ENCODE results near the gene TMEM38A. TPM values are rescaled to one million over a fixed set of nuclear protein-coding genes. Genes with fewer than 3 reads are reported as not detected.

TMEM38A gene
- total and polyA plus RNA-seq, 2 donors, result 1.4 to 3.2 TPM

DNA sequence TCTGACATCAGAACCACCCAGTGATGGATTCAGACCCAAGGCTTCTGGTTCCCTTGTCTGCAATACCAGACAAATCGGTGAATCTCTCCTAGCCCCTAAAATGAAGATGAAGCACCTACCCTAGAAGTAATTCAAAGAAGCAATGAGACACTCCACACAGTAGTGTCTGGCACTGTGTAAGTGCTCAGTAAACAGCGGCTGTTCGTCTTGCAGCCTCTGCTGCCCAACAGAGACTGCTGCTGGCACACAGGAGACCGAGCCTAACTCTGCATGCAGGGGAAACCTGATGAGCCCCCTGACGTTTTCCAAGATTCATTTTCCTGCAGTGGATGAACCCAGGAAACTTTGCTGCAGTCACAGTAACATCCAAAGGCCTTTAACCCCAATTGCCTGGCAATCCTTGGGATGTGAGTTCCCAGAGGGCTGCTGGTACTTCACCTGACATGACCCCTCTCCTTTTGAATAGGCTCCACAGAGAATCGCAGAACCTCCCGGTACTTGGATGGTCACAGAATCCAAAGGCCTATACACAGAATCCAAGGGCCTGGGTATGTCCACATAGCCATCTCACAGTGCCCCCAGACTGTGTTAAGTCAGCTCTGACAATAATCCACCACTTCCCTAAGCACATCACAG, 39.7 kb upstream of the TMEM38A start:
- DNase-seq (ENCODE audit: low read depth in 6 of 9, low spot score in 9 of 9), result no peak
- H3K27me3 ChIP-seq (ENCODE audit: control insufficient read depth in 2 of 2, insufficient read depth in 1 of 2, low read length in 1 of 2), result no peaks in the 10 kb centered on the region
- peaks cover 1 to 14% of the 10 kb centered on the region in 2 donors for H3K4me1 ChIP-seq (ENCODE audit: control insufficient read depth in 2 of 2, insufficient read depth in 2 of 2, low read length in 2 of 2)
- no peak overlapping the region for H3K4me3 ChIP-seq (ENCODE audit: low read length in 2 of 2)
- 95% methylated on average over 7 of the region's 7 CpGs for WGBS
- H3K27ac ChIP-seq (ENCODE audit: low read depth in 1 of 2, low read length in 1 of 2), result no peak overlapping the region
- H3K9me3 ChIP-seq (ENCODE audit: control insufficient read depth in 2 of 2, insufficient read depth in 1 of 2, low read length in 1 of 2), result no peaks in the 10 kb centered on the region
- H3K36me3 ChIP-seq (ENCODE audit: control insufficient read depth in 2 of 2, insufficient read depth in 2 of 2, low read length in 1 of 2), result peaks cover 18 to 35% of the 10 kb centered on the region in 2 donors

DNA sequence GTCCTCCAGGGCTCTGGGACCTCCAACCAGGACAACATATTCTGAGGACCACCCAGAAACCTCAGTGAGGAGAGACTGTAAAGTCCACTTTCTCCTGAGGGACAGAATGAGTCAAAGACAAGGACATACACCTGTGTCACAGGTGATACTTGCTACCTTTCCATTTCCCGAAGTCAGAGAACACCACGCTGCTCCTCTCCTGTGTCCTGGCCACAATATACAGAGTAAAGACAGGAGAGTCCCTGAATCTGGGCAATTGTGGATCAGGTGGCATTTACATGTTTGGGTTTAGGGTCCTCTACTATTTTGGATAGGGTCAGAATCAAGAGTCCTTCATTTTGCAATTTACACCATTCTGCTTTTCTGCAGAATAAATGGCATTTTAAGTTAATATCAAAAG, 37.9 kb upstream of the TMEM38A start:
- peaks cover 18 to 38% of the 10 kb centered on the region in 2 donors for H3K36me3 ChIP-seq (ENCODE audit: control insufficient read depth in 2 of 2, insufficient read depth in 2 of 2, low read length in 1 of 2)
- H3K4me3 ChIP-seq (ENCODE audit: low read length in 2 of 2), result no peak overlapping the region
- no peak for DNase-seq (ENCODE audit: low read depth in 6 of 9, low spot score in 9 of 9)
- H3K9me3 ChIP-seq (ENCODE audit: control insufficient read depth in 2 of 2, insufficient read depth in 1 of 2, low read length in 1 of 2), result no peaks in the 10 kb centered on the region
- 98% methylated on average over 2 of the region's 2 CpGs for WGBS
- H3K4me1 ChIP-seq (ENCODE audit: control insufficient read depth in 2 of 2, insufficient read depth in 2 of 2, low read length in 2 of 2), result peaks cover 4 to 18% of the 10 kb centered on the region in 2 donors
- H3K27me3 ChIP-seq (ENCODE audit: control insufficient read depth in 2 of 2, insufficient read depth in 1 of 2, low read length in 1 of 2), result no peaks in the 10 kb centered on the region
- H3K27ac ChIP-seq (ENCODE audit: low read depth in 1 of 2, low read length in 1 of 2), result no peak overlapping the region

DNA sequence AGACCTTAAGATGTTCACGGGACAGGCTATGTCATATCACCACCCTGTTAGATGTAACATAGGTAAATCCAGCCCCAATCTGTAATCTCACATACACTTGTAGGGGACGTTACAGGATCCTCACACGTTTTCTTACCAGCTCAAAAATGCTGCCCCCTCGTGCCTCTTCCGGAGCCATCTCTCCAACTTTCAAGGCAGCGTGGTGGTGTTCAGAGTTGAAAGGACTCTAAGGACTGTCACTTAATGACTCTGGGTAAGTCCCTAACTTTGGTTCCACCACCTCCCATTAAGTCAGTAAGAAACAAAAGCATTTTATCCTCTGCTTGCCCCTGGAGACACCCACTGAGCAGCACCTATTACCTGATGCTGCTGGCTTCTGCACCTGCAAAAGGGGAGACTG, 37.4 kb upstream of the TMEM38A start:
- Histone ChIP-seq H3K4me1 (ENCODE audit: control insufficient read depth in 2 of 2, insufficient read depth in 2 of 2, low read length in 2 of 2) (peaks cover 4 to 18% of the 10 kb centered on the region in 2 donors), H3K27ac (ENCODE audit: low read depth in 1 of 2, low read length in 1 of 2) (no peak overlapping the region), H3K4me3 (ENCODE audit: low read length in 2 of 2) (no peak overlapping the region), H3K36me3 (ENCODE audit: control insufficient read depth in 2 of 2, insufficient read depth in 2 of 2, low read length in 1 of 2) (peaks cover 18 to 38% of the 10 kb centered on the region in 2 donors), H3K9me3 (ENCODE audit: control insufficient read depth in 2 of 2, insufficient read depth in 1 of 2, low read length in 1 of 2) (no peaks in the 10 kb centered on the region), H3K27me3 (ENCODE audit: control insufficient read depth in 2 of 2, insufficient read depth in 1 of 2, low read length in 1 of 2) (no peaks in the 10 kb centered on the region)
- WGBS, result 92% methylated on average over 6 of the region's 6 CpGs
- DNase-seq (ENCODE audit: low read depth in 6 of 9, low spot score in 9 of 9), result no peak

DNA sequence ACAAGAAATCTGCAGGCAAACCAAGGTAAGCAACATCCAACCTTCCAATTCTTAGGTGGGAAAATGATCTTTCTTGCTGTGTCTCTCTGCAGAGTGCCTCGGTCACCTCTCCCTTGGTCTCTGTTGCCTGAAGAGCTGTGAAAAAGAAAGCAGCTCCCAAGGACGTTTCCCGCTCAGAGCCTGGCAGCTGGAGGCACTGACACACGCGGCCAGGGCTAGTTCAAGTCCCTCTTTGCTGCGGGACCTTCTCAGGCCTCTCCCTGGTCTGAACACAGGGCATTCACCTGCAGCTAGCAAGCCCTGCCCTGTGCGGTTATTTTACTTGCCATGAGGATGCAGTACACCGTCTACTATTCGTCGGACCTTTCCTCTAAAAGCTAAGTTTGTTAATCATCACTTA, 36.7 kb upstream of the TMEM38A start:
- Histone ChIP-seq H3K27ac (ENCODE audit: low read depth in 1 of 2, low read length in 1 of 2) (no peak overlapping the region), H3K4me3 (ENCODE audit: low read length in 2 of 2) (no peak overlapping the region)
- WGBS, result 97% methylated on average over 10 of the region's 10 CpGs

DNA sequence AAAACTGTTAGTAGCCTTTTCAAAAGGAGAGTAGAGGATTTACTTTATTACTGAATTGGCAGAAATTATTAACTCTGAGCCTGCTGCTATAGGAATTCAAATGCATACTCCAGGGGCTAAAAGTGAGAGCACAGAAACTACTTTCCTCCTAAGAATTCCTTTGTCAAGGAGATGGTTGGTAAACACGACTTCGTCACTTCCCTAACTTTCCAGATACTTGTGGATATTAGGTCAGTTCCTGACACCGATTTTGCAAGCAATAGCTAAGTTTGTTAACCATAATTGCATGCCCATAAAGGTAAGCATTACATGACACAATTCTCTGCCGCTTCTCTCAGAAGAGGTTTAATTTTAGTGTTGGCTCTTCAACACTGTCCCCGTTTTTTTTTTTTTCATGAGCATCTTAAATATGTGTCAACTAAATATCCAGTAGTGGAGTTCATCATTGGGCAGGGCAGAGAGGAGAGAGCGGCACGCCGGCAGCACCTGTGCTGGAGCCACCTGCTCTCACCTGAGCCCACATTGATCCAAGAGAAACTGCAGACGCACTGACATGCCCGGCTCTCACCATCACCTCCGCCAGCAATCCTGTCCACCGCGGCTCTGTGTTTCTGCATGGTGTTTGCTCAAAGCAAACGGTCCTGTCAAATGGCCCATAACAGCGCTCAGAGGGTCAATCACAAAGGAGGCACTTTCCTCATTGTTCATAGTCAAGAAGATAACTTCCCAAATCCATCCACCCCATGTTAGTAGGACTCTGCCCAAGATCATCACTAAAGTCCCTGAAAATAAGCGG, 35.6 kb upstream of the TMEM38A start:
- no peaks in the 10 kb centered on the region for H3K9me3 ChIP-seq (ENCODE audit: control insufficient read depth in 2 of 2, insufficient read depth in 1 of 2, low read length in 1 of 2)
- H3K27ac ChIP-seq (ENCODE audit: low read depth in 1 of 2, low read length in 1 of 2), result no peak overlapping the region
- H3K4me1 ChIP-seq (ENCODE audit: control insufficient read depth in 2 of 2, insufficient read depth in 2 of 2, low read length in 2 of 2), result peaks cover 12 to 35% of the 10 kb centered on the region in 2 donors
- H3K27me3 ChIP-seq (ENCODE audit: control insufficient read depth in 2 of 2, insufficient read depth in 1 of 2, low read length in 1 of 2), result no peaks in the 10 kb centered on the region
- DNase-seq (ENCODE audit: low read depth in 6 of 9, low spot score in 9 of 9), result no peak
- H3K4me3 ChIP-seq (ENCODE audit: low read length in 2 of 2), result no peak overlapping the region
- WGBS, result 92% methylated on average over 16 of the region's 16 CpGs
- H3K36me3 ChIP-seq (ENCODE audit: control insufficient read depth in 2 of 2, insufficient read depth in 2 of 2, low read length in 1 of 2), result peaks cover 21 to 38% of the 10 kb centered on the region in 2 donors

More for the DNA sequence above, 36.7 kb upstream of the TMEM38A start:
- DNase-seq (ENCODE audit: low read depth in 6 of 9, low spot score in 9 of 9), result no peak
- H3K36me3 ChIP-seq (ENCODE audit: control insufficient read depth in 2 of 2, insufficient read depth in 2 of 2, low read length in 1 of 2), result peaks cover 18 to 38% of the 10 kb centered on the region in 2 donors
- H3K27me3 ChIP-seq (ENCODE audit: control insufficient read depth in 2 of 2, insufficient read depth in 1 of 2, low read length in 1 of 2), result no peaks in the 10 kb centered on the region
- H3K4me1 ChIP-seq (ENCODE audit: control insufficient read depth in 2 of 2, insufficient read depth in 2 of 2, low read length in 2 of 2), result peaks cover 5 to 24% of the 10 kb centered on the region in 2 donors
- H3K9me3 ChIP-seq (ENCODE audit: control insufficient read depth in 2 of 2, insufficient read depth in 1 of 2, low read length in 1 of 2), result no peaks in the 10 kb centered on the region

DNA sequence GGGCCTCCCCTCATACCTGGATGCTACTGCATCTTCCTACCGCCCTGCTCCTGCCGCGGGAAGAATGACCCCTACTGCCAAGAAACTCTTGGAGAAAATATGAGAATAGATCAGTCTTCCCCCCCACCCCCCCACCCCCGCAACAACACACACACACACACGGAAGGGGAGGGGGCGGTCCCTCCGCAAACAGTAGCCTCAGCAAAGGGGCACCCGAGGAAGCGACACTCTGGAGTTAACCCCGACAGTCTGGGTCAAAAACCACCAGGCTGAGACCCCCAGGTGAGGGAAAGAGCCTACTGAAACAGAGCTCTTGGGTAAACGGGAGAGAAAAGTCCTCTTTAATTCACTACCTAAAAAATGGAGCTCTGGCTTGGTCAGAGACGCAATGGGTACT, 34.1 kb upstream of the TMEM38A start:
- Histone ChIP-seq H3K4me3 (ENCODE audit: low read length in 2 of 2) (peak overlapping the region; percentile 85 to 90), H3K27me3 (ENCODE audit: control insufficient read depth in 2 of 2, insufficient read depth in 1 of 2, low read length in 1 of 2) (no peaks in the 10 kb centered on the region), H3K9me3 (ENCODE audit: control insufficient read depth in 2 of 2, insufficient read depth in 1 of 2, low read length in 1 of 2) (no peaks in the 10 kb centered on the region), H3K4me1 (ENCODE audit: control insufficient read depth in 2 of 2, insufficient read depth in 2 of 2, low read length in 2 of 2) (peaks cover 12 to 35% of the 10 kb centered on the region in 2 donors), H3K27ac (ENCODE audit: low read depth in 1 of 2, low read length in 1 of 2) (peak overlapping the region; percentile 67 to 86), H3K36me3 (ENCODE audit: control insufficient read depth in 2 of 2, insufficient read depth in 2 of 2, low read length in 1 of 2) (peaks cover 22 to 38% of the 10 kb centered on the region in 2 donors)
- DNase-seq (ENCODE audit: low read depth in 6 of 9, low spot score in 9 of 9), result peak in 1 of 9 donors; percentile 15
- WGBS, result 6% methylated on average over 12 of the region's 12 CpGs

DNA sequence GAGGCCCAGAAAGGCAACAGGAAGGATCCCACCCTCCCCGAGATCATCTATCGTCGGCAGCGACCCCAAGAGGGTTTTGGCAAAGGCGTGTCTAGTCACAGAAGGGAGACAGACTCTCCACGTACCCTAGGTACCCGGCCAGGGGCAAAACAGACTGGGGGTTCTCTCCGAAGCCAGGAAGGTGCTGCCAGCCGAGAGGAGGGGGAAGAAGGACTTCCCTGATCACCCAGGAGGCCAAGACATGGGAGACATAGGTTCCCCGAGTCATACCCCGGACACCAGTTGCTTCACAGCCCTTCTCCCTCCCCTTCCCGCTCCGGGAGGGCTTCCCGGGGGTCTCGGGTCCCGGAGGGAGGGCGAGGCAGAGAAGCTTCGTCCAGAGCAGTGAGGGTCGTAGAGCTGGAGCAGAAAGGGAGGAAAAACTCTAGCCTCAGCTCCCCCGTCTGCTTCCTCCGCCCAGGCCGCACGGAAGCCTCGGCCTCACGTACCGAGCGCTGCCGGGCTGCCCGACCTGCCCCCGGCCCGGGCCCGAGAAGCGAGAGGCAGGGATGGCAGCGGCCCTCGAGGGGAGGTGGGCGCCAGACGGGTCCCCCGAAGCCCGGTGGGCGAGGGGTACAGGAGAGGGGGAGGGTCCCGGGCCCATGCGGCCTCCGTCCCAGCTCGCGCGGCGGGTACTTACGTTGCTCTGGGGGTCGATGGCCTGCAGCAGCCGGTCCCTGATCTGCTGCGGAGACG, 33.6 kb upstream of the TMEM38A start:
- peak in 7 of 9 donors; percentile 11 to 74 (median 44) for DNase-seq (ENCODE audit: low read depth in 6 of 9, low spot score in 9 of 9)
- H3K27me3 ChIP-seq (ENCODE audit: control insufficient read depth in 2 of 2, insufficient read depth in 1 of 2, low read length in 1 of 2), result no peaks in the 10 kb centered on the region
- under 1% methylated on average over 52 of the region's 52 CpGs for WGBS
- H3K36me3 ChIP-seq (ENCODE audit: control insufficient read depth in 2 of 2, insufficient read depth in 2 of 2, low read length in 1 of 2), result peaks cover 23 to 41% of the 10 kb centered on the region in 2 donors
- H3K4me1 ChIP-seq (ENCODE audit: control insufficient read depth in 2 of 2, insufficient read depth in 2 of 2, low read length in 2 of 2), result peaks cover 12 to 35% of the 10 kb centered on the region in 2 donors
- H3K27ac ChIP-seq (ENCODE audit: low read depth in 1 of 2, low read length in 1 of 2), result peak overlapping the region; percentile 67 to 86
- peak overlapping the region; percentile 85 to 90 for H3K4me3 ChIP-seq (ENCODE audit: low read length in 2 of 2)
- no peaks in the 10 kb centered on the region for H3K9me3 ChIP-seq (ENCODE audit: control insufficient read depth in 2 of 2, insufficient read depth in 1 of 2, low read length in 1 of 2)

DNA sequence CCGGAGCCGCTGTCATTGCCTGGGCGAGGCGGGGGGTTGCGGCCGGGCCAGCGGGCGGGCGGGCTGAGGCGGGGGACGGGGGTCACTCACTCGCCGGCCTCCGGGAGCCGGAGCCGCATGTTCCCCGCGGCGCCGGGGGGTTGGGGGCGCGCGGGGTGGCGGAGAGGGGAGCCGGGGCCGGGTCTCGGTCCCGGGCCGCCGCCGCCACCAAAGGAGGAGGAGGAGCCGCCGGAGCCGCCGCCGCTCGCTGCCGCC, 33.1 kb upstream of the TMEM38A start:
- H3K36me3 ChIP-seq (ENCODE audit: control insufficient read depth in 2 of 2, insufficient read depth in 2 of 2, low read length in 1 of 2), result peaks cover 28 to 42% of the 10 kb centered on the region in 2 donors

More for the DNA sequence above, 33.1 kb upstream of the TMEM38A start:
- Histone ChIP-seq H3K27me3 (ENCODE audit: control insufficient read depth in 2 of 2, insufficient read depth in 1 of 2, low read length in 1 of 2) (no peaks in the 10 kb centered on the region), H3K4me3 (ENCODE audit: low read length in 2 of 2) (peak overlapping the region; percentile 85 to 90), H3K4me1 (ENCODE audit: control insufficient read depth in 2 of 2, insufficient read depth in 2 of 2, low read length in 2 of 2) (peaks cover 12 to 35% of the 10 kb centered on the region in 2 donors), H3K9me3 (ENCODE audit: control insufficient read depth in 2 of 2, insufficient read depth in 1 of 2, low read length in 1 of 2) (no peaks in the 10 kb centered on the region), H3K27ac (ENCODE audit: low read depth in 1 of 2, low read length in 1 of 2) (peak overlapping the region in 1 of 2 donors; percentile 67)
- no peak for DNase-seq (ENCODE audit: low read depth in 6 of 9, low spot score in 9 of 9)
- WGBS, result under 1% methylated on average over 38 of the region's 38 CpGs
